Measurements from ENCODE around the gene ATP6V1F.
"Not testable (repeated sequence)": the region's sequence is repeated elsewhere in the genome, so short reads cannot be mapped to it uniquely, and the experiment has no call there.

Gene ATP6V1F

DNA sequence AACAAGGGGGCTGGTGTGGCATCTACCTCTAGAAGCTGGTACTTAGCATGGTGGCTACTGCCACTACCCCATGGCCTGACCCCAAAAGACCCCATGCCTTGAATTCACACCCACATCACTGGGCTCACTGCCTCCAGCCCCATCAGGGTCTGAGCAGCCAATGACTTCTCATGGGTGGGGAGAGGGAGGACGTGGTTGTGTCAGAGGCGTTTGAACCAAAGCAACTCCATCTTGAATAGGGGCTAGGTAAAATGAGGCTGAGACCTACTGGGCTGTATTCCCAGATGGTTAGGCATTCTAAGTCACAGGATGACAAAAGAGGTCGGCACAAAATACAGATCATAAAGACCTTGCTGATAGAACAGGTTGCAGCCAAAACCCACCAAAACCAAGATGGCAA is 32.7 kb downstream of the ATP6V1F start:
- DNase-seq (ENCODE audit: low read depth in 1 of 2, low spot score in 1 of 2), result no peak

DNA sequence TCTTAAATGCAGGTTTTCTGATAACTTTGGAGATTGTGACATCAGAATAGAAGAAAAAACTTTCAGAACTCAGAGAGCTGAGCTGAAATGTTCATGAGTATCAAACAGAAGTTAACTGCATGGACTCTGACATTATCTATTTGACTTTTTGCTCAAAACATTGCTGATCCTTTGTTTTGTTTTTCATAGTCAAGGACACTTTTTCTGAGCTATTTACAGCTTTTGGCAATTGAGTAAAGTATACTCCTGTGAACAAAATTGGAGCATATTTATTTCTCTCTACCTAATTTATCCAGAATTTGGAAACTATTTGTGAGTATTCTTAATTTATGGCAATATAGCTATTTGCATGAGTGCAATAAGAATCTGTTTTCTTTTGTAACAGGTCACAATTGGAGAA is 36.7 kb downstream of the ATP6V1F start:
- no peak for DNase-seq (ENCODE audit: low read depth in 1 of 2, low spot score in 1 of 2)

DNA sequence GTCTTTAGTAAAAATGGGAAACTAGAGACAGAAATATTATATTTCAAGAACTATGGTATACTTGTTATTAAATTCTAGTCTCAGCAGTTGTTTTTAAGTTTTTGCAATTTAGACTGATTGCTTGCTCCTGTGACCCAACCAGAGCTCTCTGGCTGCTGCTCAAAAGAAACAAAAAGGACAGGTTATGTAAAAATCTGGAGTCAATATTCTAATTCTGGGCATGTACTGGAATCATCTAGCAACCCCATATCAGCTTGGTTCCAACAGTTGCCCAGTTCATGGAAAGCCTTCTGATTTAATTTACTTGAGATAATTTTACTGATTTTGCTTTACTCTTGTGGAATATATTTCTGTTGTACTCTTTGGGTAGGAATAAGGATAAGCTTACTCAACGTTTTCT is 37.6 kb downstream of the ATP6V1F start:
- DNase-seq (ENCODE audit: low read depth in 1 of 2, low spot score in 1 of 2), result no peak

DNA sequence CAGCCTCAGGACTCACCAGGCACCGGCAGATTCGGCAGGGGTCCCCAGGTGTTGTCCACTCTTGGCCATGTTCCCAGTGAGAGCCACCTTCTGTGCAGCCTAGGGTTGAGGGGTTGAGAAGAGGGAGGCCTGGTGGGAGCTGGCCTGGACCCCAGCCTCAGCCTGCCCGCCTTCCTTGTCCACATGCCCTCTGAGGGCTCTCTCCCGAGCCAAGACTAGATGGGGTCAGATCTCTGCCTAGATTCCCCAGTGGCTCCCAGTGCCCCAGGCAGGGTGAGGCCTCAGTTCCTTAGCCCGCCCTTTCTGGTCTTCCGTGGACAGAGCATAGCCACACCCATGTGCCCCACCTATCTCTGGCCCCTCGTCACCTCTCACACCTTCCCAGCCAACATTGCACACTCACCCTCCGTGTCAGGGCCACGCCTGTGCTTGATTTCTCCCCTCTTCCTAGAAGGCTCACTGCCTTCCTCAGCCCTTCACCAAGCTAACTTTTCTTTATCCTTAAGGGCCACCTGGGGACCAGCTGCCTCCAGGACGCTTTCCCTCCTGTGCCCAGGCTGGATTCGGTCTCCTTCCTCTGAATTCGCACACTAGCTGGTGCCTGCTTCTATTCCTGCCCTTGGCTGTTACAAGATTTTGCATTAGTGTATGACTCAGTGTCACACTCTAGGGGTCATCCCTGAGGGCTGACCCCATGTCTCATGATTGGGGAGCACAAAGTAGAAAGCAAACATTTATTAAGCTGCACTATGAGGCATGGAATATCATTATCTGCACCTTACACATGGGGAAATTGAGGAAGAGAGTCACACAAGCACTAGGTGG is 40.3 kb downstream of the ATP6V1F start:
- no peak for DNase-seq (ENCODE audit: low read depth in 1 of 2, low spot score in 1 of 2)

GRCh38 chr7:128903621-128904361 is 41.1 kb downstream of the ATP6V1F start:
- no peak for DNase-seq (ENCODE audit: low read depth in 1 of 2, low spot score in 1 of 2)

- peak in 1 of 2 donors; percentile 22 for DNase-seq (ENCODE audit: low read depth in 1 of 2, low spot score in 1 of 2)
Measured at GRCh38 chr7:128904381-128905197, 41.9 kb downstream of the ATP6V1F start.

- no peak for DNase-seq (ENCODE audit: low read depth in 1 of 2, low spot score in 1 of 2)
Measured at GRCh38 chr7:128906001-128906765, 43.5 kb downstream of the ATP6V1F start.

DNA sequence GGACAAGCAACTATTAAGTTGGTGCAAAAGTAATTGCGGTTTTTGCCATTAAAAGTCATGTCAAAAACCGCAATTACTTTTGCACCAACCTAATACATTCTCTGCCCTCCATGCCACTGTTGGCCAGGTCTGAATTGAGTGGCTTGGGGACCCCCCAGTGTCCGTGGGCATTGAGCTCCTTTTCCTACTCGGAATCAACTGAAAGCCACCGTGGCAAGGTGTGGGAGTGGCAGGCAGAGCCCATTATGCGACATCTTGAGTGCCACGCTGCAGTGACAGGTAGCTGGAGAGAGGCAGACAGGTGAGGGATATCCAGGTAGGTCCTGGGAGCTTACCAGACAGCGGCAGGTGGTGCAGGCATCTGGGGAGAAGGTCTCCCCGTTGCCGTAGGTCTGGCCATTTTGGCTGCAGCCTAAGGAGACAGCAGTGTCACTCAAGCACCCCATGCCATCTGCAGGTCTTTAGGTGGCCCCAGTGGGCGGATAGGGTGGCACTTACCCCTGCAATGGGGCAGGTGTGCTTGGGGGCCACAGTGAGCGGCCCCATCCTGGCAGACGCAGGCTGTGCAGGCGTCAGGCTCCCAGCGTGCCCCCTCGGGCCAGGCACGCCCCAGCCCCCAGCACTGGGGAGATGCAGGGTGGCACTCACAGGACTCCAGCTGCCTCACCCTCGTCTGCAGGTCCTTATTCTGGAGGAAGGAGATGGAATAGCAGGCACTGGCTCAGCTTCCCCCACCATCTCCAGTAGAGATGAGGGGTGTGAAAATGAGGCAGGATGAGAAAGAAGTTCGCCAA is 44.3 kb downstream of the ATP6V1F start:
- no peak for DNase-seq (ENCODE audit: low read depth in 1 of 2, low spot score in 1 of 2)

GRCh38 chr7:128908750-128909624 is 46.3 kb downstream of the ATP6V1F start:
- no peak for DNase-seq (ENCODE audit: low read depth in 1 of 2, low spot score in 1 of 2)

GRCh38 chr7:128909625-128910568 is 47.2 kb downstream of the ATP6V1F start:
- DNase-seq (ENCODE audit: low read depth in 1 of 2, low spot score in 1 of 2), result no peak

DNA sequence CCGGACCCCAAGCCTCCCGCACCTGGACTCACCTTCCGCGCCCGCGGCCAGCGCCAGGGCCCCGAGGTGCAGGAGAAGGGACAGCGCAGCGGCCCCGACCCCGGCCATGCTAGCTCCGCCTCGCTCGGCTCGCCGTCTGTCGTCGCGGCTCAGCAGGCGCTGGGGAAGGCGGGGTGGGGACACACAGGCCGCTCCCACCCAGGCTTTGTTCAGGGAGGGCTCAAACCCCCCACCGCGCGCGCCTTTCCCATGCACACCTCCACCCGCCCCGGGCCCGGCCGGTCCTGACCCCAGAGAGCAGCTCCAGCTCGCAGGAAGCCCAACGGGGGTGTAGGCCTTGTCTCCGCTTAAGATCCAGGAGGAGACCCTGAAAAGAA is 47.9 kb downstream of the ATP6V1F start, which contains the start of gene KCP:
Gene KCP, minus strand, starts transcription at position 141 of the 377 bp plus-strand sequence. Its CDS starts 33 bp downstream, at position 108.
- DNase-seq (ENCODE audit: low read depth in 1 of 2, low spot score in 1 of 2), result no peak

- DNase-seq (ENCODE audit: low read depth in 1 of 2, low spot score in 1 of 2), result no peak
Measured at GRCh38 chr7:128911423-128912031, 48.9 kb downstream of the ATP6V1F start.

DNA sequence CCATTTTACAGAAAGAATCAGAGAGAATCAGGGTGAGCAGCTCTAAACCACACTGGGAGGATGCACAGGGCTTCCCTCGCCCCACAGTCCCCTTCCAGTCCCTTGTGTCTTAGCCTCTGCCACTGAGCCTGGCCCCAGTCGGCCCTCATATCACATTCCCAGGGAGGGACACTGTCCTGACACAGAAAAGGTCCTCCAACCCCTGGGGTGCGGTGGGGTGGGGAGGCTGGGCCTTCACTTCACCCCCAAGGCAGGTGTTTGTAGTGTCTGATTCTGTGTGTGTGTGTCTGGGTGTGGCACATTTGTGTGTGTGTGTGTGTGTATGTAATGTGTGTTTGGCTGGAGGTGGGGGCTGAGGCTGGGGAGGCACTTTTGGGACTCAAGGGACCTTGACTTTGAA is 49.6 kb downstream of the ATP6V1F start:
- no peak for DNase-seq (ENCODE audit: low read depth in 1 of 2, low spot score in 1 of 2)

GRCh38 chr7:128912709-128913495 is 50.2 kb downstream of the ATP6V1F start:
- DNase-seq (ENCODE audit: low read depth in 1 of 2, low spot score in 1 of 2), result not testable (repeated sequence)

DNA sequence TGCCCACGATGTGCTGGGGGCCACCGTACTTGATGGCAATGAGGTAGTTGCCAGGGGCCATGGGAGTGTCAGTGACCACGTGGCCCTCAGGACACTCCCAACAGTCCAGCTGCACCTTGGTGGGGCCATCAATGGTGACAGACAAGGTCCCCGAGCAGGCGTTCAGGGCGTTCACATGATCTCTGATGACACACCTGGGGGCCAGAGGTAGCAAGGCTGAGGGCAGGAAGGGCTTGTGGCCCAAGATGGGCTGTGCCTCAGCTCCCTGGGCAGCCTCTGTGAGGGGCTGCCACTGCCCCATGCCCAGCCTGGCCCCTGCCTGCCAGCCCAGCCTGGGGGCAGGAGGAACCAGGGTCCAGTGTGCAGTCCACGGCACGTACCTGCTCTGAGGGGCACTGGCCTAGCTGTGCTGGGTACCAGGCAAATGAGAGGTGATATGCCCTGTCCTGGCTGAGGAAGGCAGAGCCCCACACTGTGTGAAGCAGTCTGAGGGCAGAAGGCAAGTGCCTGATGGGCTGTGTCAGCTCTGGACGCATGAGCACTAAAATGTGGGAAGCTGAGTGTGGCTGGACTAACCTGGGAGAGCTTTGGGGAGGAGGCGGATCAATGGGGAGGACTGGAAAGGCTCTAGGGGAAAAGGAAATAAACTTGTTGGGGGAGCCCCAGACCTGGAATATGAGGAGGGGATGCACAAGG is 51.4 kb downstream of the ATP6V1F start:
- no peak for DNase-seq (ENCODE audit: low read depth in 1 of 2, low spot score in 1 of 2)

DNA sequence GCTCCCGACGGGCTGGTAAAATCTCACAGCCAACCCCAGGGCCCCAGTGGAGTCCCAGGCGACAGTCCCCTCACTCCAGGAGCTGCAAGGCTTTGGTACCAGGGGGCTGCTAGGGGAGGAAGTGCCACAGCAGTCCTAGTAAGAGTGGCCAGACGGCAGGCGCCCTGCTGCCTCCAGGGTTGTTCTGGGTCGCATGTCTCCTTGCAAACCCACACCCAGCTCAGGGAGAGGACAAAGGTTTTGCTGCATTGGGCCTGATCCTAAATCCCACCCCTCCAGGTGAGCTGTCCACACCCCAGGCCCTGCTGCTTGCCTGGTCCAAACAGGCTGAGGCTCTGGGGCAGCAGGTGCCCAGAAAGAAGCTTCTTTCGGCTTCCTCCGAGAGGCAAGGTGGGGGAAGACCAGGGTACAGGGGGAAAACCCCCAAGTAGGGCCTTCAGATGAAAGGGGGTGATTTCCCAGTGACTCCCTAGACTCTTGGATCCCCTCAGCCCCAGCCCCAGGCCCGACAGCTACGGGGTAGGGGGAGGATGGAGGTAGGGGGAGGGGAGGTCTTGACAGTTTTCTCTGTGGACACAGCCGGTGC is 52.0 kb downstream of the ATP6V1F start:
- DNase-seq (ENCODE audit: low read depth in 1 of 2, low spot score in 1 of 2), result no peak
